CD14-positive monocyte (primary cell): Measurements from ENCODE around the gene TRAT1. TPM values are rescaled to one million over a fixed set of nuclear protein-coding genes. Genes with fewer than 3 reads are reported as not detected.

Source experiments
- DNase-seq, 3 donors: peaks; one replicate each; pipeline ENCODE4 v3.0.0-alpha.2; 2011 to 2022
- H2AFZ ChIP-seq: 2 replicates; pipeline ENCODE4 v1.6.0; 2012; ENCODE audit warnings: mild to moderate bottlenecking, low read depth, low read length, inconsistent platforms; ENCODE audit not compliant: insufficient read depth, poor library complexity, severe bottlenecking
- H3K27ac ChIP-seq, 2 donors: 1 replicate in 1 of 2; 2 replicates in 1 of 2; pipeline ENCODE4 v1.5.1; 2012 to 2013; ENCODE audit warnings: low read length in 2 of 2, control low read depth in 1 of 2, inconsistent platforms in 1 of 2, low read depth in 1 of 2, mild to moderate bottlenecking in 1 of 2
- H3K27me3 ChIP-seq, 2 donors: one replicate each; pipeline versions ENCODE4 v1.6.0 to v1.6.1; 2011 to 2013; ENCODE audit warnings: low read length in 2 of 2; ENCODE audit not compliant: control insufficient read depth in 2 of 2, insufficient read depth in 2 of 2
- H3K36me3 ChIP-seq, 2 donors: replicated peaks in 1 of 2; 1 replicate in 1 of 2; 2 replicates in 1 of 2; pipeline versions ENCODE4 v1.5.1 to v1.6.1; 2012 to 2013; ENCODE audit warnings: low read length in 2 of 2, control low read depth in 1 of 2, inconsistent platforms in 1 of 2, mild to moderate bottlenecking in 1 of 2; ENCODE audit not compliant: insufficient read depth in 2 of 2, control insufficient read depth in 1 of 2
- H3K4me1 ChIP-seq, 2 donors: 1 replicate in 1 of 2; 2 replicates in 1 of 2; pipeline versions ENCODE4 v1.5.1 to v1.6.1; 2012 to 2013; ENCODE audit warnings: low read length in 2 of 2, control low read depth in 1 of 2, inconsistent platforms in 1 of 2, mild to moderate bottlenecking in 1 of 2, moderate library complexity in 1 of 2; ENCODE audit not compliant: insufficient read depth in 2 of 2, control insufficient read depth in 1 of 2
- H3K4me2 ChIP-seq: replicated peaks from 2 replicates; pipeline ENCODE3; 2012; ENCODE audit warnings: low read length, moderate library complexity, mild to moderate bottlenecking; ENCODE audit not compliant: poor library complexity, severe bottlenecking; ENCODE audit errors: extremely low read depth
- H3K4me3 ChIP-seq, 3 experiments: fragments of 200-600 bp in 1 of 3; sonication (generic) in 1 of 3; replicated peaks in 1 of 3; 1 replicate in 2 of 3; 2 replicates in 1 of 3; pipeline ENCODE4 v1.5.1; 2011 to 2013; ENCODE audit warnings: low read length in 3 of 3, mild to moderate bottlenecking in 3 of 3, control low read depth in 2 of 3, low read depth in 2 of 3, inconsistent platforms in 1 of 3, moderate library complexity in 1 of 3
- H3K79me2 ChIP-seq: 2 replicates; pipeline ENCODE4 v1.6.0; 2012; ENCODE audit warnings: mild to moderate bottlenecking, control low read depth, inconsistent platforms, low read length, moderate library complexity; ENCODE audit not compliant: insufficient read depth
- H3K9ac ChIP-seq: 2 replicates; pipeline ENCODE4 v1.6.0; 2017; ENCODE audit warnings: low read length, mild to moderate bottlenecking; ENCODE audit not compliant: insufficient read depth, poor library complexity, severe bottlenecking
- H3K9me3 ChIP-seq, 2 donors: replicated peaks in 1 of 2; 1 replicate in 1 of 2; 2 replicates in 1 of 2; pipeline versions ENCODE4 v1.5.1 to v1.6.1; 2012 to 2013; ENCODE audit warnings: low read length in 2 of 2, control low read depth in 1 of 2; ENCODE audit not compliant: control insufficient read depth in 1 of 2, insufficient read depth in 1 of 2
- H4K20me1 ChIP-seq: 2 replicates; pipeline ENCODE4 v1.6.0; 2012; ENCODE audit warnings: mild to moderate bottlenecking, low read length, control low read depth, moderate library complexity; ENCODE audit not compliant: insufficient read depth
- H3K27ac Mint-ChIP-seq, 7 donors: one replicate each; pipeline ENCODE4 v1.8.0; 2020; ENCODE audit warnings: mild to moderate bottlenecking in 7 of 7, mixed read lengths in 7 of 7, moderate library complexity in 6 of 7, inconsistent platforms in 2 of 7
- H3K27me3 Mint-ChIP-seq, 3 donors: one replicate each; pipeline ENCODE4 v1.8.0; 2021 to 2022; ENCODE audit warnings: low read depth in 3 of 3, mild to moderate bottlenecking in 3 of 3, mixed read lengths in 3 of 3, moderate library complexity in 3 of 3, inconsistent platforms in 1 of 3
- H3K36me3 Mint-ChIP-seq, 2 donors: one replicate each; pipeline ENCODE4 v1.8.0; 2020; ENCODE audit warnings: mixed read lengths in 2 of 2, inconsistent platforms in 1 of 2, mild to moderate bottlenecking in 1 of 2
- H3K4me1 Mint-ChIP-seq: one replicate; pipeline ENCODE4 v1.8.0; 2020; ENCODE audit warnings: mild to moderate bottlenecking, mixed read lengths
- H3K4me3 Mint-ChIP-seq, 2 donors: one replicate each; pipeline ENCODE4 v1.8.0; 2020; ENCODE audit warnings: mild to moderate bottlenecking in 2 of 2, mixed read lengths in 2 of 2, moderate library complexity in 1 of 2
- H3K9me3 Mint-ChIP-seq, 7 donors: one replicate each; pipeline ENCODE4 v1.8.0; 2020 to 2022; ENCODE audit warnings: mixed read lengths in 7 of 7, mild to moderate bottlenecking in 6 of 7, moderate library complexity in 6 of 7, inconsistent platforms in 2 of 7
- WGBS: methylation state at CpG from one replicate; pipeline ENCODE4 v1.1.5; 2013; ENCODE audit warnings: missing lambda C conversion rate; ENCODE audit not compliant: insufficient coverage; 5-methylcytosine and 5-hydroxymethylcytosine counted together
- intact Hi-C, 2 donors: fragments of 100-400 bp; cut with micrococcal nuclease; formaldehyde crosslinking; loops; one replicate each; pipeline versions ENCODE4 v1.15.0 to v1.15.1; 2023
- polyA minus RNA-seq: library from RNA; depleted of rRNA, polyadenylated mRNA; stranded (reverse); fragments of >200 nt; gene quantifications from 2 replicates; pipeline ENCODE4 v1.2.3, GENCODE V29; 2012
- polyA plus RNA-seq, 3 donors: library from polyadenylated mRNA; depleted of rRNA in 1 of 3; unstranded in 2 of 3; stranded (reverse) in 1 of 3; fragments of 300-500 nt in 2 of 3; fragments of >200 nt in 1 of 3; fragmentation: Illumina TruSeq in 2 of 3; gene quantifications; 1 replicate in 2 of 3; 2 replicates in 1 of 3; pipeline ENCODE4 v1.2.3, GENCODE V29; 2012 to 2021
- total RNA-seq, 12 experiments: library from RNA in 1 of 12; stranded (reverse) in 1 of 12; fragments of 120-200 nt in 1 of 12; gene quantifications; one replicate each; pipeline ENCODE4 v1.2.4 and lab custom pipeline; 2013 to 2026; ENCODE audit warnings: mixed read lengths in 6 of 12, inconsistent platforms in 1 of 12
- TF ChIP-seq, protein P1 (sequence below): fragments of 200-600 bp; IDR thresholded peaks from one replicate; pipeline ENCODE4 v1.8.0; 2022; ENCODE audit warnings: antibody characterized with exemption, mild to moderate bottlenecking

The TRAT1 gene, protein sequence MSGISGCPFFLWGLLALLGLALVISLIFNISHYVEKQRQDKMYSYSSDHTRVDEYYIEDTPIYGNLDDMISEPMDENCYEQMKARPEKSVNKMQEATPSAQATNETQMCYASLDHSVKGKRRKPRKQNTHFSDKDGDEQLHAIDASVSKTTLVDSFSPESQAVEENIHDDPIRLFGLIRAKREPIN
- total RNA-seq (2013) = 0.13 TPM
- polyA plus RNA-seq = under 1 TPM; 0.04 to 0.37 (median 0.33) TPM
- polyA minus RNA-seq = not detected in 2 replicates
- total RNA-seq (lab: John Stamatoyannopoulos, UW) = 0 to 1.1 (median 0.11) reads per million in 11 experiments

DNA sequence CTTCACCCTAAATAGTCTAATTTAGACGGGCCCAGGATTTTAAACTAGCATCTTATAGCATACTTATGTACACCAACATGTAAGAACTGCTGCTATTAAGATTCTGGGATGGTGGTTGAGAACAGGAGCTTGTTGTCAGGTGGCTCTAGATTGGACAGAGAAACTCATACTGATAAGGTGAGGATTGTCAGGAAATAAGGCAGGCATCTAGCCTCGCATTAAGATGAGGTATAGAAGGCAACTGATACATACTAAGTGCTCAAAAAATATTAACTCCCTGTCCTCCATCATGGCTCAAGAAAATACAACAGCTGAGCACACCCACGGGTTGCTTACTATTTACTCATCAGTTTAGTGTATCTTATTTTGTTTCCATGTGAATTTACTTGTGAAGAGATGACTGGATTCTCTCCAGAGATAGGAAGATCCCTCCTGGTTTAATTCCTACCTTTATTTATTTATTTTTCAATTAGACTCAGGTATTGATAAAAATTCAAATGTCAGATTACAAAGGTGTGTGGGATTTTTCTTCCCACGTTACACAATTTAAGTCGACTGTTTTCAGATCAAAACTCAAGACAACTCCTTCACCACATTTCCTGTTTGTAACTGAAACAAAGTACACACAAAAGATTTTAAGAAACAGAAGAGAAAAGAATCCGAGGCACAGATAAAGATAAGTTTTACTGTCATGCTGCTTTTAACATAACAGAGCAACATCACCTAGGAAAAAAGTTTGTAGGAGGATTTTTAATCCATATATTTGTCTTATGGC, at the start of gene TRAT1:
TSS of gene TRAT1 (plus strand) at position 664 of the 775 bp plus-strand sequence. CDS start 142 bp downstream, outside the sequence.
- H3K27ac Mint-ChIP-seq = no peak within 1 kb of the TSS
- no peak within 1 kb of the TSS for H3K4me3 ChIP-seq
- H3K4me2 ChIP-seq = no peak within 1 kb of the TSS
- peaks cover 0 to 1% (median 0%) of the 10 kb centered on the region in 3 donors for H3K27me3 Mint-ChIP-seq
- no peaks in the 10 kb centered on the region for H3K4me1 Mint-ChIP-seq
- WGBS = no CpG with 5 or more reads among the region's 6 CpGs
- no peaks in the 10 kb centered on the region for H4K20me1 ChIP-seq
- no peaks in the 10 kb centered on the region for H3K27me3 ChIP-seq
- H3K9ac ChIP-seq = no peak within 1 kb of the TSS
- no peaks in the 10 kb centered on the region for H3K9me3 ChIP-seq
- TF ChIP-seq, protein P1, sequence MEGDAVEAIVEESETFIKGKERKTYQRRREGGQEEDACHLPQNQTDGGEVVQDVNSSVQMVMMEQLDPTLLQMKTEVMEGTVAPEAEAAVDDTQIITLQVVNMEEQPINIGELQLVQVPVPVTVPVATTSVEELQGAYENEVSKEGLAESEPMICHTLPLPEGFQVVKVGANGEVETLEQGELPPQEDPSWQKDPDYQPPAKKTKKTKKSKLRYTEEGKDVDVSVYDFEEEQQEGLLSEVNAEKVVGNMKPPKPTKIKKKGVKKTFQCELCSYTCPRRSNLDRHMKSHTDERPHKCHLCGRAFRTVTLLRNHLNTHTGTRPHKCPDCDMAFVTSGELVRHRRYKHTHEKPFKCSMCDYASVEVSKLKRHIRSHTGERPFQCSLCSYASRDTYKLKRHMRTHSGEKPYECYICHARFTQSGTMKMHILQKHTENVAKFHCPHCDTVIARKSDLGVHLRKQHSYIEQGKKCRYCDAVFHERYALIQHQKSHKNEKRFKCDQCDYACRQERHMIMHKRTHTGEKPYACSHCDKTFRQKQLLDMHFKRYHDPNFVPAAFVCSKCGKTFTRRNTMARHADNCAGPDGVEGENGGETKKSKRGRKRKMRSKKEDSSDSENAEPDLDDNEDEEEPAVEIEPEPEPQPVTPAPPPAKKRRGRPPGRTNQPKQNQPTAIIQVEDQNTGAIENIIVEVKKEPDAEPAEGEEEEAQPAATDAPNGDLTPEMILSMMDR = no peak
- intact Hi-C loops = no loop called here
- H3K9me3 Mint-ChIP-seq = no peaks in the 10 kb centered on the region
- no peak within 1 kb of the TSS for H2AFZ ChIP-seq
- no peaks in the 10 kb centered on the region for H3K36me3 ChIP-seq
- no peaks in the 10 kb centered on the region for H3K4me1 ChIP-seq
- H3K79me2 ChIP-seq = no peaks in the 10 kb centered on the region
- H3K27ac ChIP-seq = no peak within 1 kb of the TSS
- H3K4me3 Mint-ChIP-seq = no peak within 1 kb of the TSS
- H3K36me3 Mint-ChIP-seq = no peaks in the 10 kb centered on the region
- no peak for DNase-seq

DNA sequence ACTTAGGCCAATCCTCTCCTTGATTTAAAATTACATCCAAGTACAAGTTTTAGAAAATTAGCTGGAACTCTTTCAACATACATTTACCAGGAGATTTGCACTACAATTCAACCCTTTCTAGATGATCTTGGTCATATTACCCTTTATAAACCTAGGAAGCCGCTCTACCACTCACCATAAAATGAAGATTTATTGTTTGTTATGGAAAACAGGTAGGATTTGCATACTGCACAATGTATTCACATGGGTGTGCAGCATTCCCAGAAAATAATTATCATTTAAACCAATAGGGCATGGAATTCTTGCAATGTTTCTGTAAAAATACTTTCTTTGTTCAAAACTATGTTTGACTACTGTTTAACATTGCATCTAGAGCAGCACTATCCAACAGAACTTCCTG, 46.9 kb upstream of the TRAT1 start:
- Histone ChIP-seq H2AFZ (no peak overlapping the region), H3K36me3 (no peaks in the 10 kb centered on the region)
- H3K9me3 Mint-ChIP-seq = peaks cover 0 to 5% (median 0%) of the 10 kb centered on the region in 7 donors

More for the DNA sequence above, 46.9 kb upstream of the TRAT1 start:
- TF ChIP-seq, protein P1 = no peak
- H3K9me3 ChIP-seq = no peaks in the 10 kb centered on the region
- intact Hi-C loops = no loop called here
- H3K36me3 Mint-ChIP-seq = no peaks in the 10 kb centered on the region
- no peaks in the 10 kb centered on the region for H3K4me1 Mint-ChIP-seq
- H3K27me3 Mint-ChIP-seq = no peaks in the 10 kb centered on the region
- H3K4me1 ChIP-seq = no peaks in the 10 kb centered on the region
- DNase-seq = no peak
- H3K27me3 ChIP-seq = no peaks in the 10 kb centered on the region
- no peak overlapping the region for H3K4me3 Mint-ChIP-seq
- H3K27ac Mint-ChIP-seq = no peak overlapping the region
- H3K9ac ChIP-seq = no peak overlapping the region
- WGBS = no CpG with 5 or more reads among the region's 1 CpG
- no peak overlapping the region for H3K27ac ChIP-seq
- no peaks in the 10 kb centered on the region for H4K20me1 ChIP-seq
- H3K4me3 ChIP-seq = no peak overlapping the region
- no peaks in the 10 kb centered on the region for H3K79me2 ChIP-seq
- H3K4me2 ChIP-seq = no peak overlapping the region
